Sigmoid colon (tissue), 4 donors: ENCODE measurements around the gene QDPR.

ENCODE experiments used
- CTCF ChIP-seq, 4 experiments: fragments of 450-650 bp in 3 of 4; fragments of 200-600 bp in 1 of 4; IDR thresholded peaks; one replicate each; pipeline ENCODE4 v1.5.1; 2016 to 2019; ENCODE audit warnings: antibody characterized with exemption in 4 of 4, mild to moderate bottlenecking in 3 of 4, moderate library complexity in 2 of 4
- EP300 ChIP-seq, 4 donors: sonication (generic); formaldehyde crosslinking; IDR thresholded peaks; one replicate each; pipeline ENCODE4 v1.6.1; 2017; ENCODE audit warnings: antibody characterized with exemption in 4 of 4
- POLR2A ChIP-seq, 2 donors: fragments of 450-650 bp; IDR thresholded peaks; one replicate each; pipeline ENCODE4 v1.6.1; 2016; ENCODE audit warnings: antibody characterized with exemption in 2 of 2, mild to moderate bottlenecking in 2 of 2, moderate library complexity in 2 of 2
- POLR2AphosphoS5 ChIP-seq, 4 donors: sonication (generic); formaldehyde crosslinking; IDR thresholded peaks; one replicate each; pipeline ENCODE4 v1.6.1; 2017; ENCODE audit warnings: antibody characterized with exemption in 4 of 4

- no peak for TF ChIP-seq CTCF (IDR thresholded peaks at IDR 0.05)
- no peak for TF ChIP-seq EP300 (IDR thresholded peaks at IDR 0.05)
- no peak for TF ChIP-seq POLR2AphosphoS5 (IDR thresholded peaks at IDR 0.05)
- no peak for TF ChIP-seq POLR2A (IDR thresholded peaks at IDR 0.05)
These were observed 47.8 kb upstream of the QDPR start for GRCh38 chr4:17559709-17560048.
